Mesothelial cell of epicardium (in vitro differentiated cells): ENCODE measurements around the gene MRE11. TPM values are rescaled to one million over a fixed set of nuclear protein-coding genes. Genes with fewer than 3 reads are reported as not detected.

Experiments
- DNase-seq, 2 experiments: peaks; one replicate each; pipeline ENCODE4 v3.0.0; 2021; ENCODE audit warnings: low spot score in 2 of 2; ENCODE audit not compliant: unreplicated experiment in 2 of 2
- H3K27ac Mint-ChIP-seq: 2 replicates; pipeline ENCODE4 v1.8.0; 2021; ENCODE audit warnings: mixed read lengths
- H3K27me3 Mint-ChIP-seq: 2 replicates; pipeline ENCODE4 v1.8.0; 2021; ENCODE audit warnings: low read depth, mixed read lengths
- H3K36me3 Mint-ChIP-seq: 2 replicates; pipeline ENCODE4 v1.8.0; 2021; ENCODE audit warnings: mixed read lengths
- H3K4me1 Mint-ChIP-seq: 2 replicates; pipeline ENCODE4 v1.8.0; 2021; ENCODE audit warnings: mixed read lengths
- H3K4me3 Mint-ChIP-seq: 2 replicates; pipeline ENCODE4 v1.8.0; 2021; ENCODE audit warnings: mild to moderate bottlenecking, moderate library complexity, mixed read lengths
- H3K9me3 Mint-ChIP-seq: 2 replicates; pipeline ENCODE4 v1.8.0; 2021; ENCODE audit warnings: mixed read lengths
- CTCF ChIP-seq: fragments of 200-600 bp; sonication (generic); IDR thresholded peaks from one replicate; pipeline ENCODE4 v1.5.0; 2021; ENCODE audit warnings: antibody characterized with exemption; ENCODE audit not compliant: unreplicated experiment
- total RNA-seq: library from RNA; stranded (reverse); gene quantifications from 3 replicates; pipeline ENCODE4 v1.2.1, GENCODE V29; 2021

MRE11 gene
- total RNA-seq, 1 donor from 2014 or later = 39.2 TPM

DNA sequence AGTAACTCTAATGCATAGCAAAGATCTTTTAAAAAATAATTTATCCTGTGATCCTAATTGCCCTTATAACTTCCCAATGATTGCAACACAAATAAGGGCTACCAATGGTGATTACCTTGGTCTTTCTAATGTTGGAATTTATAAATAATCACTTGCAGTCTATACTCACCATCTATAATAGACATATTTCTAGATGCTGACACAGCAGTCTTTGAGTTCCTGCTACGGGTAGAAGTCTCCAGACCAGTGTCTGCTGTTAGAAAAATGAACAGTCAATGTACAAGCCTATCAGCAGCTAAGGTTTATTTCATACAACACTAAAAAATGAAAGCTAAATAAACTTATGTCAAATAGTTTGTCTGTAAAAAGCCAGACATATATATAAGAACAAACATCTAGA is 48.0 kb downstream of the MRE11 start:
- Mint-ChIP-seq H3K36me3 (peaks cover 15% of the 10 kb centered on the region), H3K27me3 (no peaks in the 10 kb centered on the region), H3K4me3 (no peak overlapping the region), H3K4me1 (no peaks in the 10 kb centered on the region), H3K27ac (no peak overlapping the region), H3K9me3 (no peaks in the 10 kb centered on the region)
- DNase-seq = no peak
- TF ChIP-seq CTCF = no peak

GRCh38 chr11:94433049-94433448 is 60.6 kb downstream of the MRE11 start:
- no peak overlapping the region for H3K4me3 Mint-ChIP-seq
- no peaks in the 10 kb centered on the region for H3K4me1 Mint-ChIP-seq
- H3K9me3 Mint-ChIP-seq = peaks cover 1% of the 10 kb centered on the region
- peaks cover 48% of the 10 kb centered on the region for H3K36me3 Mint-ChIP-seq
- TF ChIP-seq CTCF = no peak
- DNase-seq = no peak
- H3K27ac Mint-ChIP-seq = no peak overlapping the region
- no peaks in the 10 kb centered on the region for H3K27me3 Mint-ChIP-seq

DNA sequence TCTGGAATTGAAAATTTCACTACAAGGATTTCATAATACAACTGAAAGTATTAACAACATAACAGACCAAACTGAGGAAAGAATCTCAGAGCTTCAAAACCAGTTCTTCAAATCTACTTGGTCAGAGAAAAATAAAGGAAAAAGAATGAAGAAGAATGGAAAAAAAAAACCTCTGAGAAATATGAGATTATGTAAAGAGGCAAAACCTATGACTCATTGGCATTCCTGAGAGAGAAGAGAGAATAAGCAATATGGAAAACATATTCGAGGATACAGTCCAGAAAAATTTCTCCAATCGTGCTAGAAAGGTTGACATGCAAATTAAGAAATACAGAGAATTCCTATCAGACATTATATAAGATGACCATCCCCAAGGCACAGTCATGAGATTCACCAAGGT is 69.0 kb downstream of the MRE11 start:
- H3K4me3 Mint-ChIP-seq = no peak overlapping the region
- no peak overlapping the region for H3K27ac Mint-ChIP-seq
- no peak for DNase-seq
- TF ChIP-seq CTCF = no peak
- peaks cover 20% of the 10 kb centered on the region for H3K9me3 Mint-ChIP-seq
- no peaks in the 10 kb centered on the region for H3K4me1 Mint-ChIP-seq
- H3K27me3 Mint-ChIP-seq = no peaks in the 10 kb centered on the region
- peaks cover 59% of the 10 kb centered on the region for H3K36me3 Mint-ChIP-seq

- no peak for TF ChIP-seq CTCF
- Mint-ChIP-seq H3K36me3 (peaks cover 52% of the 10 kb centered on the region), H3K4me1 (no peaks in the 10 kb centered on the region), H3K9me3 (peaks cover 20% of the 10 kb centered on the region), H3K27me3 (no peaks in the 10 kb centered on the region), H3K27ac (no peak overlapping the region), H3K4me3 (no peak overlapping the region)
- no peak for DNase-seq
Observed at GRCh38 chr11:94424011-94424410, 69.6 kb downstream of the MRE11 start.

DNA sequence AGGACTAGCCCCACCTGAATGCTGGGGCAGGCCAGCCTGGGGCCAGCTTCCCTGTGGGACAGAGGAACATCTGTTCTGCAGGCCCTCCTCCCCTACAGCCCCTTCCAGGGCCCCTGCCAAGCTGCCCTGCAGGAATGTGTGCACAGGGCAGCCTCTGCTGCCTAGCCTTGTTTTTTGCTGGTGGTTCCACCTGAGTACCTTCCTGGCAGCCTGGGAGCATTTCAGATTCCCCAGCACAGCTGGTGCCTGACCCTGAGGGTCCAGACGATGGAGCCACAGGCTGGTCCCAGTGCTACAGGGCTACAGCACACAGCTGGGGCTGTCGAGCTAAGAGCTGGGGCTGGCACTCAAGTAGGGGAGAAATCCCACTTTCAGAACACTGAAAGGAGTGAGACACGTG is 70.1 kb downstream of the MRE11 start:
- no peak for TF ChIP-seq CTCF
- no peak for DNase-seq
- Mint-ChIP-seq H3K36me3 (peaks cover 47% of the 10 kb centered on the region), H3K4me3 (no peak overlapping the region), H3K27ac (no peak overlapping the region), H3K4me1 (no peaks in the 10 kb centered on the region), H3K9me3 (peaks cover 20% of the 10 kb centered on the region), H3K27me3 (no peaks in the 10 kb centered on the region)

- Mint-ChIP-seq H3K27ac (no peak overlapping the region), H3K4me3 (no peak overlapping the region), H3K36me3 (peaks cover 11% of the 10 kb centered on the region), H3K27me3 (no peaks in the 10 kb centered on the region), H3K4me1 (no peaks in the 10 kb centered on the region), H3K9me3 (no peaks in the 10 kb centered on the region)
- no peak for TF ChIP-seq CTCF
- no peak for DNase-seq
Observed at GRCh38 chr11:94418123-94418765, 75.4 kb downstream of the MRE11 start.
